Measurements from ENCODE around the gene SYT8. TPM values are rescaled to one million over a fixed set of nuclear protein-coding genes. Genes with fewer than 3 reads are reported as not detected.
A peak's percentile ranks its signal among the peaks of the same experiment; 100 is the strongest.

The SYT8 gene
- total RNA-seq, 1 donor from 2014 or later, result not detected

DNA sequence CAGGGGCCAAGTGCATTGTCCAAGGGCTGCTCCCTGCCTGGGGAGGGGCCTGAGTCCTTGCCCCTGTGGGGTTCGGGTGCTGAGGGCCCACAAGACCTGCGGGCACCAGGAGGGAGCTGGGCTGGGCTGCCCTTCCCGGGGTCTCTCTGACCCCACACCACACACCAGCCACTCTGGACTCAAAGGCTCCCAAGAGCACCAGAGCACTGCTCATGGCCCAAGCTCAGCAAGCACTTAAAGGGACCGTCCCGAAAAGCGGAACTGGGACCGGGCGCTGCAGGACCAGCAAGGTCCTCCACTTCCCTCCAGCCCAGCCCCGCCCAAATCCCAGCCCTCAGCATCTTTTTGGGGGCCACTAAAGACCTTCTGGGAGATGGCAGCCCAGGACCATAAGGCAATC lies 23.4 kb downstream of the SYT8 start:
- DNase-seq (ENCODE audit: low spot score), result no peak

DNA sequence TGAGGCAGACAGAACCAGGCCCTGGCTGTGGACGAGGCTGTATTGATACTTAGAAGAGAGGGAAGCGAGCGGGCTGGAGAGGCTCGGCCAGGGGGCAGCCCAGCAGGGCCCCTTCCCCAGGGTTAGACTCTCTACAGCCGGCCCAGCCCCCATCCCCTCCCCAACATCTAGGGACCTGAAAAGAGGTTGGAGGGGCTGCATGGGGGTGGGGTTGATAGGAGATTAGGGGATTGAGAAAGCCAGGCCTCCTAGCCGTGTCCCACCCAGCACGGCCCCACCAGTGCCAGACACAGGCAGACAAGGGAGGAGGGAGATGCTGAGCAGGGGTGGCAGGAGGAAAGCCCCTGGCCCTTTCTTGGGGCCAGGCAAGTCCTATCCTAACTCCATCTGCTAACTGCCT lies 23.8 kb downstream of the SYT8 start:
- no peak for DNase-seq (ENCODE audit: low spot score)

GRCh38 chr11:1859004-1859403 lies 24.2 kb downstream of the SYT8 start:
- no peak for DNase-seq (ENCODE audit: low spot score)

DNA sequence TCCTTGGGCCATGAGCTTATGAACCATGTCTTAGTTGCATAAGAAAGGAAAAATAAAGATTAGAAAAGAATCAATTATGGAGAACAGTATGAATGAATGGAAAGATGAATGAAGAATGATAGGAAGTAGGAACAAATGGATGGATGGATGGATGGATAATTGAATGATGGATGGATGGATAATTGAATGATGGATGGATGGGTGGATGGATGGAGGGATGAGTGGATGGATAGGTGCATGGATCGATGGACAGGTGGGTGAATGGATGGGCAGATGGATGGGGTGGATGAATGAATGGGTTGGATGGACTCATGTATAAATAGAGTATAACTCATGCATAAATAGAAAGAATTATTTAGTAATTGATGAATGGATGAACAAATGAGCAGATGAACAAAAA lies 25.3 kb downstream of the SYT8 start:
- DNase-seq (ENCODE audit: low spot score), result no peak

DNA sequence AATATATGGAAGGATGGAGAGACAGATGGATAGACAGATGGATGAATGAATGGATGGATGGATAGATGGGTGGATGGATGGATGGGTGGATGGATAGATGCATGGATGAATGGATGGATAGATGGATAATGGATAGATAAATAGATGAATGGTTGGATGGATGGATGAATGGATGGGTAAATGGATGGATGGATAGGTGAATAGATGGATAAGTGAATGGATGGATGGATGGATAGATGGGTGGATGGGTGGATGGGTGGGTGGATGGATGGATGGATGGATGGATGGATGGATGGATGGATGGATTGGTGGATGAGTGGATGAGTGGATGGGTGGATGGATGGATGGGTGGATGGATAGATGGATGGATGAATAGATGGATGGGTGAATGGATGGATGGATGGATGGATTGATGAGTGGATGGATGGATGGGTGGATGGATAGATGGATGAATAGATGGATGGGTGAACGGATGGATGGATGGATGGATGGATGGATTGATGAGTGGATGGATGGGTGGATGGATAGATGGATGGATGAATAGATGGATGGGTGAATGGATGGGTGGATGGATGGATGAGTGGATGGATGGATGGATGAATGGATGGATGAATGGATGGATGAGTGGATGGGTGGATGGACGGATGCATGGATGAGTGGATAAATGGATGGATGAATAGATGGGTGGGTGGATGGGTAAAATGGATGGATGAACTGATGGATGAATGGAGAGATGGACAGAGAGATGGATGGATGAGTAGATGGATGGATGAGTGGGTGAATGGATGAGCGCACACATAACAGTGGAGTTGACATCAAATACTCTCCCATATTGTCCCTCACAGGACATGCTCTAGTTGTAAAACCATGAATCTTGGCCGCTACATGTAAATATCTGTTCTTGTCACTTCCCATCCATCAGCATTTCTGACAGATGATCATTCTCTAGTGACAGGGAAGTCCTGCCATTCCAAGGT lies 26.9 kb downstream of the SYT8 start:
- no peak for DNase-seq (ENCODE audit: low spot score)

DNA sequence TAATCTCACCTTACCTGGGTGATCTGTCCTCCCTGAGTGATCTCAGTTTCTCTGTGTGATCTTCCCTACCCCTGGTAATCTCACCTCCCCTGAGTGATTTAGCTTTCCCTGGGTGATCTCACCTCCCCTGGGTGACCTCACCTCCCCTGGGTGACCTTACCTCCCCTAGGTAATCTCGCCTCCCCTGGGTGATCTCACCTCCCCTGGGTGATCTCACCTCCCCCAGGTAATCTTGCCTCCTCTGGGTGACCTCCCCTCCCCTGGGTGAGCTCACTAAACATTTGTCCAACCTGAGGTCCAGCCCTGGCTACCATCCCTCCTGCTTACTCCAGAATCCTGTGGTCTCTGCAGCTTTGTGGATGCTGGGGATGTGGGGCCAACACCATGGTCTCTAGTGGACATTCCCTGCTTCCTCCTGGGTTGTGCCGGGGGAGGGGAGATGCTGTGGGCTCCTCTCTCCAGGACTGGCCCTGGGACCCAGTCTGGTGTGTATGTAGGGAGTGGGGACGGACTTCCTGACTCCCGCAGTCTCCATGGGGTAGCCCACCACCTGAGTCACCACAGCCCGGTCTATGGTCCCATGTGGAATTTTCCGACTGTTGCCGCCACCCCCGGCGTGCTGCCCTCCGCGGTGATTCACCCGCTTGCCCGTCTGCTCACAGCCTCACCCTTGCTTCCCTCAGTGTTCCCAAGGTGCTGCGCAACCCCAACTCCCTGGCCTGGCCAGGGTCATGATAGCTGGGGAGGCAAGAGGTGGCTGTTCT lies 28.0 kb downstream of the SYT8 start:
- no peak for DNase-seq (ENCODE audit: low spot score)

GRCh38 chr11:1863352-1864216 lies 28.8 kb downstream of the SYT8 start:
- DNase-seq (ENCODE audit: low spot score), result peak; percentile 94

GRCh38 chr11:1864231-1864630 lies 29.4 kb downstream of the SYT8 start:
- no peak for DNase-seq (ENCODE audit: low spot score)

DNA sequence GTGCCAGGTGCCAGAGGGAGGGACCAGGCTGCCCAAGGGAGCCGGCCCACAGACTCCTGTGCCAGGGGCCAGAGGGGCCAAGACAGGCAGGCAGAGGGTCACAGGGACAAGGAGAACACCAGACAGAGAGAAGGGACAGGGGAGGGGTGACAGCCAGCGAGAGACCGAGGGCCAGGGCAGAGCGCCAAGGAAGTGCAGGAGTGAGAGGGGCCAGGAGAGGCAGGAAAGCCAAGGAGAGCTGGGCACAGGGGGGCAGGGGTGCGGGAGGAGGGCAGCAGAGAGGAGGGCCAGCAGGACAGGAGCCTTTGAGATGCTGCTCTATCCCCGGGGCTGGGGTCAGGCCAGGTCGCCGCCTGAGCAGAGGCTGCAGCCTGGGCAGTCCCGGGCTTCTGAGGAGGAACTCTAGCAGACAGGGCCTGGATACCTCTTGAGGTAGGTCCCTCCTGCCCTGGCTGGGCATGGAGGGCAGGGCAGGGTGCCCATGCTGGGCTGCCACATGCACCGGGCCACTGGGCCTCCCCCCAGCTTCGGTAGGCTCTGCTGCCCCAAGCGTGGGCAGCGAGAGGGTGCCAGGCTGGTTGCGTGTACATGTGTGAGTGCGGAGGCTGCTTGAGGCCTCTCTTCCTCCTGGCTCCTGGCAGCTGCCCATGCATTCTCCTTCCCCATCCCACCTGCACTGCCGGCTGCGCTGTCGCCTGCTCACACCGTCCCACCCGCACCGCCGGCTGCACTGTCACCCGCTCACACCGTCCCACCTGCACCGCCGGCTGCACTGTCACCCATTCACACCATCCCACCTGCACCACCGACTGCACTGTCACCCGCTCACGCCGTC lies 30.3 kb downstream of the SYT8 start:
- DNase-seq (ENCODE audit: low spot score), result no peak

DNA sequence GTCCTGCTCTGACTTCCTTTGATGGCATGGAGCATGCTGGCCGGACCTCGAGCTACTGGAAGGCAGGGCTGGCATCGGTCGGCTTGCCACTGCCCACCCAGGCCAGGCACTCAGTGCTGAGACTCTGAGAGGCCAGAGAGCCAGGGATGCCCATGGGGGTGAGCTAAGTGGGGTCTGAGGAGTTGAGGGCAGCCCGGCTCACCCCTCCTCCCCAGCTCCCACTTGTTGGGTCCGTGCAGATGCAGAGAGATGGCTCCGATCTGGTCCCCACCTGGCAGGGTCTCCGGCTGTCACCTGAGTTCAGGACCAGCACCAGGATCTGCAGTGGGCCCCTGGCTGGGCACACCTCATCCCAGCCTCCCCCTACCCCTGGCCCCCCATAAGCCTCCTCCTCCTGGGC lies 31.4 kb downstream of the SYT8 start:
- DNase-seq (ENCODE audit: low spot score), result no peak

- DNase-seq (ENCODE audit: low spot score), result no peak
These were observed 32.0 kb downstream of the SYT8 start for GRCh38 chr11:1866776-1867175.

DNA sequence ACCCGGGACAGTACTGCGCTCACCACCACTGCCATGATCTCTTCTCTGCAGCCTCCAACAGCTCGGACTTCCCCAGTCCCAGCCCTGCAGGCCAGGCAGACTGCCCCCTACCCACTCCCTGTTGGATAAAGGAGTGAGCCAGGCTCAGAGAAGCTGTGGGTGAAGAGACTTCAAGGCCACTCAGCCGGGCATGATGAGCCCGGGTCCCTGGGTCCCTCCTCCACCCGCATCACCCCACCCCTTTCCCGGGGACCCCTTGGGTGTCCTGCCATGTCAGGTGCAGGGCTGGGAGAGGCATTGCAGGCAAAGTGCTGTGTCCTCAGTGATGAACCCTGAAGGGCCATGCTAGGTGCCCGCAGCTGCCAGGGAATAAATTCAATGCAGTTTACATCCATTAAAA lies 32.6 kb downstream of the SYT8 start:
- DNase-seq (ENCODE audit: low spot score), result no peak

- no peak for DNase-seq (ENCODE audit: low spot score)
These were observed 33.4 kb downstream of the SYT8 start for GRCh38 chr11:1868056-1868635.

DNA sequence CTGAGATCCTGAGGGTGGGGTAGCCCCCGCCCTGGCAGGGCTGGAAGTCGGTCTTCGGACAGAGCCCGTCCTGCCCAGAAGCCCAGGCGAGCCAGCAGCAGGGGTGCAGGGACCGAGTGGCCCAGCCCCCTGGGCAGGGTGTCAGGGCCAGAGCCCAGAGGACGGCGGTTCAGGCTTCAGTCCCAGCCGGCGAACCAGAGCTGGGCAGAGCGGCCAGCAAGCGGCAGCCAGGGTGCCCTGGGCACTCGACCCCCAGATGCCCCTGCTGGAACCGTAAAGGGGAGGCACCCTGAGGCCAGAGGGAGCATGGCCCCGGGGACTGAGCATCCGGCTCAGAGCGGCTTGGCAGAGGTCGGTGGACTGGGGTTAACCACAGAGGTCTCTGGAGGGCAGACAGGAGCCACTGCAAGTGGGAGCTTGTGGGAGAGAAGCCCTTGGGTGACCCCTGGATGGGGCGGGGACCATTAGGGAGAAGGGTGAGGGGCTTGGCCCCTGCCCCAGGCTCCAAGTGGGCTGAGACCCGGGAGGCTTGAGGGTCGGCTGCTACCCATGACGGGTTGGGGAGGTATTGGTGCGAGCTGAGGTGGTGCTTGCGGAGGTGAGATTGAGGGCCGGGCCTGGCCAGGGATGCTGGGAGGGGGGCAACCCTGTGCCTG lies 34.0 kb downstream of the SYT8 start:
- no peak for DNase-seq (ENCODE audit: low spot score)

- DNase-seq (ENCODE audit: low spot score), result no peak
These were observed 34.9 kb downstream of the SYT8 start for GRCh38 chr11:1869427-1870325.

DNA sequence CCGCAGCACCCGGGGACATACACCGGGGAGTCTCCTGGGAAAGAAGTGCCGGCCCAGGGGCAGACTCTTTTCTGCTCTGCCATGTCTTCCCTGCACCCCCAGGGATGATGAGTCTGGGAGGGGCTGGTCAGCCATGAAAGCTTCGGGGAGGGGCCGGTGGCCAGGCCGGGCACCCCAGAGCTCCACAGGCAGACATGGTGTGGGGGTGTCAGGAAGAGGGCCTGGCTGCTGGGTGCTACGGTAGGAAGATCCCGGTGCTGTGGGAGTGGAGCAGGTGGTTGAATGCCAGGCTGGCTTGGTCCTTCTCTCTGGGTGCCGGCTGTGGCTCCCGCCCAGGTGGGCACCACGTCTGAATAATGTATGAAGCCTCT lies 35.5 kb downstream of the SYT8 start:
- DNase-seq (ENCODE audit: low spot score), result no peak

DNA sequence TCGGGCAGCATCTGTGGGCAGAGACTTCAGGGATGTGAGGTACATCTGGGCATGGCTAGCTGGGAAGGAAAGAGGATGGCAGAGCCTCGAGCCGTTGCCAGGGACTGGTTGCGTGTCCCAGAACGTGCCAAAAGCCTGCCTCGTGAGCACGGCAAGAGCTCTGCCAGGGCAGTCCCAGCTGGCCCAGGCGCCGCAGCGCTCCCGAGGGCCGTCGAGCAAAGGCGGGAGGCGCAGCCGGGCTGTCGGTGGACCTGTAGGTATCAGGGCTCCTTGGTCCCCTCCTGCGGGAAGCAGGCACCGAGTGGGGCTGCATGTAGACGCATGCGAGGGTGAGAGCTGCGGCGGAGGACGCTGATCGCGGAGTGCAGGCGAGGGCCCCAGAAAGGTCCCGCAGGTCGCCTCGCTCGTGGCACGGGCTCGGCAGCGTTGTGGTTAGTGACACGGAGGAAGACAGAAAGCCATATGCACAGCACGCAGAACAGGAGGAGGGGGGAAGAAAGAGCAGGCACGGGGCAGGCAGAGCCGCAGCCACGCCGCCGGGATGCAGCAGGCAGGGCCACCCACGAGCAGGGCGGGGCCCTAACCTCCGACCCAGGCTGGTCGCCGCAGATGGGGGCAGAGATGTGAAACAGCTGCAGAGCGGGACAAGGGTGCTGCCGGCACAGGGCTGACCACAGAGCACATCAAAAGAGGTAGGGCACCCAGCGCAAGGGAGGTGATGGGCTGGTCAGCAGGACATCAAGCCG lies 36.1 kb downstream of the SYT8 start:
- DNase-seq (ENCODE audit: low spot score), result no peak

DNA sequence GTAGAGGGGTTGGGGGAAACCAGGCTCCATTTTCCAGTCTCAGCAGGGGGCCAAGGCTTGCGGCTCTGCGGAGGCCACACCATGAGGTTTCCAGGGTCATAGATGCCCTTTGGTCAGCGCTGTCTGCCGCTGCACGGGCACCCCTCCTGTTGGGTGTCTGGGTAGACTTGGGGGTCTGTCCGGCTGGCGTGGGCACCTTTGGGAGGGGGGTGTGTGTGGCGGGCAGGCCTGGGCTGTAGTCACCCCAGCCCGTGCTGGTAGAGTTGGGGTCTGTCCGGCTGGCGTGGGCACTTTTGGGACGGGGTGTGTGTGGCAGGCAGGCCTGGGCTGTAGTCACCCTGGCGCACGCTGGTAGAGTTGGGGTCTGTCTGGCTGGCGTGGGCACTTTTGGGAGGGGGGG lies 36.7 kb downstream of the SYT8 start:
- DNase-seq (ENCODE audit: low spot score), result no peak
